HepG2 (cell line): Measurements from ENCODE around the gene ZNF722. TPM values are rescaled to one million over a fixed set of nuclear protein-coding genes. Genes with fewer than 3 reads are reported as not detected.

Experiments used
- polyA plus RNA-seq, 8 experiments: library from polyadenylated mRNA; depleted of rRNA in 3 of 8; stranded (reverse) in 7 of 8; unstranded in 1 of 8; fragments of >200 nt; fragmentation: Illumina TruSeq in 4 of 8; extraction: Trizol in 4 of 8; gene quantifications; 2 replicates each; pipeline versions ENCODE4 v1.2.1 to v1.2.3, GENCODE V29; 2011 to 2016; ENCODE audit warnings: low read depth in 4 of 8, missing spikeins in 1 of 8, mixed read lengths in 1 of 8; ENCODE audit not compliant: insufficient read depth in 1 of 8
- small RNA-seq, 3 experiments: library from RNA; depleted of rRNA; stranded (forward); fragments of <200 nt; gene quantifications; one replicate each; pipeline ENCODE3, GENCODE V24; 2012; ENCODE audit warnings: low read depth in 2 of 3, low replicate concordance in 1 of 3; ENCODE audit not compliant: insufficient read length in 3 of 3, insufficient read depth in 2 of 3
- total RNA-seq, 5 experiments: library from RNA; depleted of rRNA; stranded (reverse); fragments of >200 nt; fragmentation: Illumina TruSeq; extraction: Trizol; gene quantifications; 2 replicates each; pipeline ENCODE4 v1.2.3, GENCODE V29; 2016; ENCODE audit warnings: low read depth in 1 of 5

The ZNF722 gene
- total and polyA plus RNA-seq, 2 of the 13 experiments (the other 11 are each of a cell fraction or from before 2014, with no cell fraction given): not detected

Small RNA genes within 50 kb of the gene (small RNA-seq; reads per million reads assigned to genes)
- gene AC092634.1 (0 reads per million in 3 experiments), gene AC092634.7 (0 reads per million in 3 experiments), gene VN1R36P (0 reads per million in 3 experiments)

Other genes starting within 250 kb of the ZNF722 start
- gene ZNF727, start 46.6 kb downstream of the ZNF722 start, total RNA-seq (2016; rRNA removed; fragmentation: Illumina TruSeq; extraction: Trizol): not detected in 2 replicates
- gene ZNF727, start 46.6 kb downstream of the ZNF722 start, polyA plus RNA-seq (2011; rRNA removed): not detected in 2 replicates
- gene ZNF735, start 208.4 kb downstream of the ZNF722 start, total RNA-seq (2016; rRNA removed; fragmentation: Illumina TruSeq; extraction: Trizol): not detected in 2 replicates
- not detected in 2 replicates for gene ZNF735, start 208.4 kb downstream of the ZNF722 start, polyA plus RNA-seq (2011; rRNA removed)
- gene ZNF679, start 229.6 kb downstream of the ZNF722 start, total RNA-seq (2016; rRNA removed; fragmentation: Illumina TruSeq; extraction: Trizol): not detected in 2 replicates
- gene ZNF679, start 229.6 kb downstream of the ZNF722 start, polyA plus RNA-seq (2011; rRNA removed): not detected in 2 replicates